ENCODE results near the gene DNAJC19. TPM values are rescaled to one million over a fixed set of nuclear protein-coding genes. Genes with fewer than 3 reads are reported as not detected.
"Not testable (repeated sequence)": the region's sequence is repeated elsewhere in the genome, so short reads cannot be mapped to it uniquely, and the experiment has no call there.

The DNAJC19 gene
- total RNA-seq, 1 experiment from 2014 or later, result 56.8 TPM

- ChIA-PET POLR2A (no interaction called here), CTCF (no interaction called here)
- Histone ChIP-seq H3K36me3 (ENCODE audit: control insufficient read depth, insufficient read depth, low read length) (no peaks in the 10 kb centered on the region), H3K9me3 (ENCODE audit: control insufficient read depth, insufficient read depth, low read depth, low read length) (no peaks in the 10 kb centered on the region), H3K4me3 (ENCODE audit: low read depth in 2 of 2, low read length in 2 of 2) (no peak overlapping the region), H3K4me1 (ENCODE audit: control insufficient read depth, insufficient read depth, low read length) (no peaks in the 10 kb centered on the region), H3K27ac (ENCODE audit: low read length) (no peak overlapping the region), H3K27me3 (ENCODE audit: control insufficient read depth, insufficient read depth, low read length) (no peaks in the 10 kb centered on the region)
- ATAC-seq (no peak), DNase-seq (ENCODE audit: low read depth, low spot score) (no peak)
- in situ Hi-C loops (cut with HindIII; ENCODE audit: low pct_unique_long_range_greater_than_20kb, low sequenced_read_pairs), result no loop called here
- BruUV-seq (replicated peaks), result no TSS peak
- no peak for TF ChIP-seq REST (IDR thresholded peaks at IDR 0.05; ENCODE audit: insufficient read depth in 1 of 2, low read depth in 2 of 2, low read length in 1 of 2)
- TF ChIP-seq CTCF (IDR thresholded peaks at IDR 0.05), result no peak
- TF ChIP-seq SIN3A (IDR thresholded peaks at IDR 0.05; ENCODE audit: borderline replicate concordance, insufficient read depth, low read depth, low read length), result no peak
- TF ChIP-seq TCF7L2 (IDR thresholded peaks at IDR 0.05; ENCODE audit: low read depth, low read length), result no peak
- no peak for TF ChIP-seq POLR2AphosphoS5 (IDR thresholded peaks at IDR 0.05; ENCODE audit: low read depth, low read length)
- intact Hi-C loops (cut with micrococcal nuclease; ENCODE audit: unreplicated experiment), result no loop called here
Measured at GRCh38 chr3:181007262-181007661, 17.7 kb upstream of the DNAJC19 start.

GRCh38 chr3:181006541-181006940 lies 17.0 kb upstream of the DNAJC19 start:
- no peak for DNase-seq (ENCODE audit: low read depth, low spot score)
- ChIA-PET CTCF (no interaction called here), POLR2A (no interaction called here)
- intact Hi-C loops (cut with micrococcal nuclease; ENCODE audit: unreplicated experiment), result no loop called here
- Histone ChIP-seq H3K4me1 (ENCODE audit: control insufficient read depth, insufficient read depth, low read length) (no peaks in the 10 kb centered on the region), H3K4me3 (ENCODE audit: low read depth in 2 of 2, low read length in 2 of 2) (no peak overlapping the region), H3K36me3 (ENCODE audit: control insufficient read depth, insufficient read depth, low read length) (no peaks in the 10 kb centered on the region), H3K27ac (ENCODE audit: low read length) (no peak overlapping the region), H3K27me3 (ENCODE audit: control insufficient read depth, insufficient read depth, low read length) (no peaks in the 10 kb centered on the region), H3K9me3 (ENCODE audit: control insufficient read depth, insufficient read depth, low read depth, low read length) (no peaks in the 10 kb centered on the region)
- no peak for ATAC-seq
- TF ChIP-seq SIN3A (IDR thresholded peaks at IDR 0.05; ENCODE audit: borderline replicate concordance, insufficient read depth, low read depth, low read length) (no peak), REST (IDR thresholded peaks at IDR 0.05; ENCODE audit: insufficient read depth in 1 of 2, low read depth in 2 of 2, low read length in 1 of 2) (no peak), POLR2AphosphoS5 (IDR thresholded peaks at IDR 0.05; ENCODE audit: low read depth, low read length) (no peak), TCF7L2 (IDR thresholded peaks at IDR 0.05; ENCODE audit: low read depth, low read length) (no peak), CTCF (IDR thresholded peaks at IDR 0.05) (no peak)
- in situ Hi-C loops (cut with HindIII; ENCODE audit: low pct_unique_long_range_greater_than_20kb, low sequenced_read_pairs), result no loop called here
- no TSS peak for BruUV-seq (replicated peaks)

- H3K36me3 ChIP-seq (ENCODE audit: control insufficient read depth, insufficient read depth, low read length); H3K4me1 ChIP-seq (ENCODE audit: control insufficient read depth, insufficient read depth, low read length); intact Hi-C loops (cut with micrococcal nuclease; ENCODE audit: unreplicated experiment); ATAC-seq; DNase-seq (ENCODE audit: low read depth, low spot score); H3K27me3 ChIP-seq (ENCODE audit: control insufficient read depth, insufficient read depth, low read length); H3K9me3 ChIP-seq (ENCODE audit: control insufficient read depth, insufficient read depth, low read depth, low read length); POLR2A ChIA-PET; H3K27ac ChIP-seq (ENCODE audit: low read length); H3K4me3 ChIP-seq (ENCODE audit: low read depth in 2 of 2, low read length in 2 of 2); CTCF ChIA-PET; in situ Hi-C loops (cut with HindIII; ENCODE audit: low pct_unique_long_range_greater_than_20kb, low sequenced_read_pairs); BruUV-seq (replicated peaks): not testable (repeated sequence)
Measured at GRCh38 chr3:181003469-181003868, 13.9 kb upstream of the DNAJC19 start.

- H3K4me1 ChIP-seq (ENCODE audit: control insufficient read depth, insufficient read depth, low read length); H3K4me3 ChIP-seq (ENCODE audit: low read depth in 2 of 2, low read length in 2 of 2); CTCF ChIA-PET; H3K9me3 ChIP-seq (ENCODE audit: control insufficient read depth, insufficient read depth, low read depth, low read length); BruUV-seq (replicated peaks); H3K27ac ChIP-seq (ENCODE audit: low read length); DNase-seq (ENCODE audit: low read depth, low spot score); ATAC-seq; intact Hi-C loops (cut with micrococcal nuclease; ENCODE audit: unreplicated experiment); H3K36me3 ChIP-seq (ENCODE audit: control insufficient read depth, insufficient read depth, low read length); in situ Hi-C loops (cut with HindIII; ENCODE audit: low pct_unique_long_range_greater_than_20kb, low sequenced_read_pairs); H3K27me3 ChIP-seq (ENCODE audit: control insufficient read depth, insufficient read depth, low read length): not testable (repeated sequence)
- POLR2A ChIA-PET, result interaction anchor here (0.7 kb wide), 1 partner anchor 108 kb away, joined by 6 read pairs; no protein-coding TSS in a partner anchor
Measured at GRCh38 chr3:181002331-181002730, 12.8 kb upstream of the DNAJC19 start.

Measured in Panc1 (cell line).